Mononuclear cell (primary cell): ENCODE measurements around the gene SRRM2. TPM values are rescaled to one million over a fixed set of nuclear protein-coding genes. Genes with fewer than 3 reads are reported as not detected.

ENCODE experiments used
- H3K27me3 ChIP-seq: 2 replicates; pipeline ENCODE4 v1.6.0; 2011; ENCODE audit warnings: low read length, control low read depth; ENCODE audit not compliant: insufficient read depth
- H3K4me1 ChIP-seq: 2 replicates; pipeline ENCODE4 v1.5.1; 2011; ENCODE audit warnings: mild to moderate bottlenecking, low read length, control low read depth; ENCODE audit not compliant: insufficient read depth
- H3K4me3 ChIP-seq: 2 replicates; pipeline ENCODE4 v1.5.1; 2011; ENCODE audit warnings: mild to moderate bottlenecking, low read length, moderate library complexity
- H3K9me3 ChIP-seq: 2 replicates; pipeline ENCODE4 v1.5.1; 2011; ENCODE audit warnings: low read depth, mild to moderate bottlenecking, control low read depth, low read length
- total RNA-seq: library from RNA; depleted of rRNA; stranded (reverse); fragments of >200 nt; gene quantifications from one replicate; pipeline ENCODE4 v1.2.3, GENCODE V29; 2012

SRRM2 gene
- total RNA-seq, 1 donor: 195 TPM

- Histone ChIP-seq H3K4me3 (no peak overlapping the region), H3K4me1 (peaks cover 23% of the 10 kb centered on the region), H3K27me3 (peaks cover 8% of the 10 kb centered on the region), H3K9me3 (no peaks in the 10 kb centered on the region)
Measured at GRCh38 chr16:2783581-2784357, 31.3 kb downstream of the SRRM2 start.

GRCh38 chr16:2784358-2785100, 32.1 kb downstream of the SRRM2 start:
- Histone ChIP-seq H3K9me3 (no peaks in the 10 kb centered on the region), H3K4me3 (peak overlapping the region; percentile 33), H3K4me1 (peaks cover 20% of the 10 kb centered on the region), H3K27me3 (peaks cover 8% of the 10 kb centered on the region)

DNA sequence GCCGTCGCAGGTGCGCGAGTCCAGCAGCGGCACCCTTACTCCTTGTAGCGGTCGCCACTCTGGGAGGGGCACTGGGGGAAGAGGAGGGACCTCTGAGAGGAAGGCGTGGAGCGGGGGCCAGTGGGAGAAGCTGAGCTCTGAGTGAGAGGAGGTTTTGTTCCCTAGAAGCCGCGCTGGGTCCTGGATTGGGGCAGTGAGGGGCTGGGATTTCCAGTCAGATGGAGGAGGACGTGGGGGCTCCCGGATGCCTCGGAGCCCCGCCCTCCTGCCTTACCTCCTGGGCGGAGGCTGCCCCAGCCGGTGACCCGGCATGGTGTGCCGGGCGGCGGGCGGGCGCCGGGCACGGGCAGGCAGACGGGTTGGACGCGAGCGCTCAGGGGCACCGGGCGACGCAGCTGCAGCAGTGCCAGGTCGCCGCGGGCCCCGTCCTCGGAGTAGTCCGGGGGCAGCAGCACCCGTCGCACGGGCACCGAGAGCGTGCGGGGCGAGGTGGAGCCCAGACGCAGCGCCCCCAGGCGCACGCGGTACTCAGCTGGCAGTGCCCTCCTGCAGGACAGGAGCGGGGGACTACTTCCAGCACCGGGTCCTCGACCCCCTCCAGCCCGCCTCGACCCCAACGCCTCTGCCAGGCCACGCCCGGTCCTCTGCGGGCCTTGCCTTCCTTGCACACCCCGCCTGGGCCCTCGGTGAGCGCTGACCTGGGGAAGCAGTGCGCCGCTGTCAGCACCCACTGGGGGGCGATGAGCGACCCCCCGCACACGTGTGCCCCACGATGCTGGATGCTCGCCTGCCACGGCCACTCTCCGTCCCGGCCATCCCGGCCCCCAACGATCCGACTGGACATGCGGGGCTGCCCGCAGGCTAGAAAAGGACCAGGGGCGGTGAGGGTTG, 32.9 kb downstream of the SRRM2 start:
- Histone ChIP-seq H3K4me3 (peak overlapping the region; percentile 33), H3K9me3 (no peaks in the 10 kb centered on the region), H3K27me3 (peaks cover 8% of the 10 kb centered on the region), H3K4me1 (peaks cover 20% of the 10 kb centered on the region)

- Histone ChIP-seq H3K27me3 (peaks cover 8% of the 10 kb centered on the region), H3K4me3 (no peak overlapping the region), H3K4me1 (peaks cover 20% of the 10 kb centered on the region)
Measured at GRCh38 chr16:2786061-2786825, 33.8 kb downstream of the SRRM2 start.

GRCh38 chr16:2786826-2787151, 34.4 kb downstream of the SRRM2 start:
- Histone ChIP-seq H3K27me3 (peaks cover 8% of the 10 kb centered on the region), H3K9me3 (no peaks in the 10 kb centered on the region), H3K4me3 (no peak overlapping the region), H3K4me1 (peaks cover 20% of the 10 kb centered on the region)

More at GRCh38 chr16:2786061-2786825, 33.8 kb downstream of the SRRM2 start:
- H3K9me3 ChIP-seq: no peaks in the 10 kb centered on the region

- H3K4me1 ChIP-seq: peaks cover 26% of the 10 kb centered on the region
- no peak within 1 kb of the TSS for H3K4me3 ChIP-seq
- H3K9me3 ChIP-seq: no peaks in the 10 kb centered on the region
- H3K27me3 ChIP-seq: peaks cover 8% of the 10 kb centered on the region
Measured at GRCh38 chr16:2787406-2787805, 35.0 kb downstream of the SRRM2 start, which contains the start of gene PRSS33. TSS of gene PRSS33 (minus strand) at chr16:2787560. CDS start at chr16:2786547, 1,013 bp downstream.

DNA sequence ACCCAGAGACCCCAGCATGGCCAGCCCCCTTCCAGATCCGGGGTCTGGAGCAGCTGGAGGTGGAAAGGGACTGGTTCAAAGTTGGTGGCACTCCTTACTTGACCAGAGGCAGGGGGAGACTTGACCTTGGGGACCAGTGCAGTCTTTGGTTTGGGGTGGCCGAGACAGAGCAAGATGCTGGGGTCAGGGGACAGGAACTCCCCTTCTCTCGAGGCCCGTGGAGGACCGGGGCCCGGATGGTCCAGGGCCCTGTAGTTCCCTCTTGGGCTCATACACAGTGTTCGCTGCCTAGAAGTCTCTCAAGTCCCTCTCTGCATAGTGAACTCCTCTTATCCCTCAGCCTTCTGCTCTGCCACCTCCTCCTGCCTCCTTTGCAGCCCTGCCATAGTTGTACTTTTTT, 35.5 kb downstream of the SRRM2 start:
- H3K4me1 ChIP-seq: peaks cover 32% of the 10 kb centered on the region
- H3K27me3 ChIP-seq: peaks cover 8% of the 10 kb centered on the region
- H3K9me3 ChIP-seq: no peaks in the 10 kb centered on the region
- no peak overlapping the region for H3K4me3 ChIP-seq

- Histone ChIP-seq H3K4me3 (no peak overlapping the region), H3K27me3 (peaks cover 4% of the 10 kb centered on the region), H3K9me3 (no peaks in the 10 kb centered on the region), H3K4me1 (peaks cover 44% of the 10 kb centered on the region)
Measured at GRCh38 chr16:2790631-2791030, 38.2 kb downstream of the SRRM2 start.

GRCh38 chr16:2791174-2791573, 38.7 kb downstream of the SRRM2 start:
- Histone ChIP-seq H3K4me3 (no peak overlapping the region), H3K9me3 (no peaks in the 10 kb centered on the region), H3K27me3 (peaks cover 4% of the 10 kb centered on the region), H3K4me1 (peaks cover 44% of the 10 kb centered on the region)

DNA sequence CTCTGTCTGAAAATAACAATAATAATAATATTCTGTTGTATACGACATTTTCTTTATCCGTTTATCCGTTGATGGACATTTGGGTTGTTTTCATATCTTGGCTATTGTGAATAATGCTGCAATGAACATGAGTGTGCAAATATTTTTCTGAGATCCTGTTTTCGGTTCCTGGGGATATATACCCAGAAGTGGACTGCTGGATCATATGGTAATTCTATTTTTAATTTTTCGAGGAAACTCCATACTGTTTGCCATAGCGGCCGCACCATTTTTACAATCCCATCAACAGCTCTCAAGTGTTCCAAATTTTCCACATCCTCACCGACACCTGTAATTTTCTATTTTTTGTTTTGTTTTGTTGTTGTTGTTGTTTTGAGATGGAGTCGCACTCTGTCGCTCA, 40.5 kb downstream of the SRRM2 start:
- Histone ChIP-seq H3K27me3 (no peaks in the 10 kb centered on the region), H3K4me3 (no peak overlapping the region), H3K4me1 (peaks cover 45% of the 10 kb centered on the region), H3K9me3 (no peaks in the 10 kb centered on the region)

DNA sequence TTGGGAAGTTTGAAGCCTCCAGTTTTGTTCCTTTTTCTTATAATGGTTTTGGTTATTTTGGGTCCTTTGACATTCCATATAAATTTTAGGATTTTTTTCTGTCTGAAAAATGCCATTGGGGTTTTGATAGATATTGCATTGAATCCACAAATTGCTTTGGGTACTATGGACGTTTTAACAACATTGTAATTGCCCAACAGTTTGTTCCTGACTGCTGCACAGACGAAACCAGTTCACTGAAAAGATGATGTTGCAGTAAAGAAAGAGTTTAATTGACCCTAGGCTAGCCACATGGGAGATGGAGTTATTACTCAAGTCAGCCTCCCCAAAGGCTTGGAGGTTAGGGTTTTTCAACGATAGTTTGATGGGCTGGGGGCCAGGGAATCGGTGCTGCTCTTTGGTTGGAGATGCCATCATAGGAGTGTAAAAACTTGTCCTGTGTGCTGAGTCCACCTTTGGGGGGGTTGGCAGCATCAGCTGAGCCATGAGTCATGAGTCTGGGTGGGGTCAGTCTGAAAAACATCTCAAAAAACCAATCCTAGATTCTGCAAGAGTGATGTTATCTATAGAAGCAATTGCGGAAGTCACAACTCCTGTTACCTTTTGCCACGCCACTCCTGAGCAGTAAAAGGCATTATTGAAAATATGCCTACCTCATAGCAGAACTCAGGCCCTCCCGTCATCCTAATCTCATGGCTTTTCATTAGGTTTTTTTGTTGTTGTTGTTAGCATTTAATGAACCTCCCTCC, 43.1 kb downstream of the SRRM2 start:
- H3K9me3 ChIP-seq: no peaks in the 10 kb centered on the region
- no peaks in the 10 kb centered on the region for H3K27me3 ChIP-seq
- no peak overlapping the region for H3K4me3 ChIP-seq
- peaks cover 45% of the 10 kb centered on the region for H3K4me1 ChIP-seq

GRCh38 chr16:2798723-2799204, 46.3 kb downstream of the SRRM2 start:
- Histone ChIP-seq H3K4me1 (peaks cover 26% of the 10 kb centered on the region), H3K4me3 (no peak overlapping the region), H3K27me3 (no peaks in the 10 kb centered on the region), H3K9me3 (peaks cover 4% of the 10 kb centered on the region)

DNA sequence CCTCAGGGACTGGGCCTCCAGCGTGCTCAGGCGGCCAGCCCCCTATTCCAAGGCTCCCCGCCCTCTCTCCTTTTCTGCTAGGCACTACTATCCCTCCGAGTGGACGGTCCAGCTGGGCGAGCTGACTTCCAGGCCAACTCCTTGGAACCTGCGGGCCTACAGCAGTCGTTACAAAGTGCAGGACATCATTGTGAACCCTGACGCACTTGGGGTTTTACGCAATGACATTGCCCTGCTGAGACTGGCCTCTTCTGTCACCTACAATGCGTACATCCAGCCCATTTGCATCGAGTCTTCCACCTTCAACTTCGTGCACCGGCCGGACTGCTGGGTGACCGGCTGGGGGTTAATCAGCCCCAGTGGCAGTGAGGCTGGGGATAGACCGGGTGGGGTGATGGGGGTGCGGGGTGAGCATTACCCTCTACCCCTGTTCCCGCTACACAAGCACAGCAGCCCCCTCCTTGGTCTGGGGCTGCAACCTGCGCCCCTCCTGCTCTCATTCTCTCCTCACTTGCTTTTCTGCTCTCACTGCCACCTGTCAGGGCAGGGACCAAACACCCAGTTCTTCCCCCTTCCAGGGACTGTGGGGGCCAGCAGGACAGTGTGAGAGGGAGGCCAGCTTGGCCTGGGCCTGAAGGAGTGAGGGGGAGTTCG, 46.9 kb downstream of the SRRM2 start:
- Histone ChIP-seq H3K4me1 (peaks cover 20% of the 10 kb centered on the region), H3K9me3 (peaks cover 10% of the 10 kb centered on the region), H3K27me3 (no peaks in the 10 kb centered on the region), H3K4me3 (no peak overlapping the region)
